Measurements from ENCODE around the gene MLKL. TPM values are rescaled to one million over a fixed set of nuclear protein-coding genes. Genes with fewer than 3 reads are reported as not detected.
A peak's percentile ranks its signal among the peaks of the same experiment; 100 is the strongest.

Gene MLKL
- total and polyA plus RNA-seq, 2 of the 13 experiments (the other 11 are each of a cell fraction or from before 2014, with no cell fraction given), result 6.4 to 10.7 TPM

DNA sequence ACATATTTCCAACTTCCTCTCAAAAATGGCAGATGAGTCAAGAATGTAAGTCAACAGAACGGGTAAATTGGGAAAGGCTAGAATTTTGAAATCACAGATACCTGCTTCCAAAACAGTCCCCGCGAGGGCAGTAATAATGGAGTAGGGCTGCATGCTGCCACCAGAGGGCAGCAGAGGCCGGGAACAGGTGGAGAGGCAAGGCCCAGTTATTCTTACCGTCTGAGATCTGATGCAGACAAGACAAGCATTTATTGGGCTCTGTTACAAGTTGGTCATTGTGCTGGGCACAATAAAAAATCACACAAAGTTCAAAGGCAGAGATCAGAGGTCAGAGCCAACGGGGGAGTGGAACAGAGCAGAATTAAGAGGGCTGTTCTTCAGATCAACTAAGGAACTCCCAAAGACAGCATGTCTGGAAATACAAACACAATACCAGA, 8.8 kb upstream of the MLKL start (continued):
- TF ChIP-seq RARG (CRISPR knock-in tag; IDR thresholded peaks at IDR 0.05; ENCODE audit: low read depth) (no peak), LCORL (IDR thresholded peaks at IDR 0.05) (no peak), LCORL (CRISPR knock-in tag; IDR thresholded peaks at IDR 0.05) (peak; percentile 55; the same call in 1 of the 2 replicates), ATF1 (CRISPR knock-in tag; IDR thresholded peaks at IDR 0.05) (no peak), EZH2 (conservative IDR thresholded peaks at IDR 0.05; ENCODE audit: low read depth, low read length) (no peak), ZNF333 (CRISPR knock-in tag; IDR thresholded peaks at IDR 0.05; ENCODE audit: borderline replicate concordance) (no peak), POLR2AphosphoS5 (IDR thresholded peaks at IDR 0.05; ENCODE audit: low read depth, low read length) (no peak), KLF16 (CRISPR knock-in tag; IDR thresholded peaks at IDR 0.05) (peak in 1 of 2 experiments; percentile 60; a peak in 1 of 4 replicates), ZNF746 (CRISPR knock-in tag; IDR thresholded peaks at IDR 0.05) (no peak), EEA1 (CRISPR knock-in tag; IDR thresholded peaks at IDR 0.05; ENCODE audit: borderline replicate concordance) (no peak), U2AF1 (optimal IDR thresholded peaks at IDR 0.05; ENCODE audit: low read depth, low read length) (no peak), HMG20B (CRISPR knock-in tag; conservative IDR thresholded peaks at IDR 0.05) (no peak), ZNF350 (CRISPR knock-in tag; IDR thresholded peaks at IDR 0.05; ENCODE audit: borderline replicate concordance, low read depth) (0 out of 2 replicates have a peak, but pooled peaks have one; percentile 48), BATF2 (CRISPR knock-in tag; IDR thresholded peaks at IDR 0.05) (no peak), NFATC3 (CRISPR knock-in tag; IDR thresholded peaks at IDR 0.05) (no peak)
- TF ChIP-seq, protein P1, sequence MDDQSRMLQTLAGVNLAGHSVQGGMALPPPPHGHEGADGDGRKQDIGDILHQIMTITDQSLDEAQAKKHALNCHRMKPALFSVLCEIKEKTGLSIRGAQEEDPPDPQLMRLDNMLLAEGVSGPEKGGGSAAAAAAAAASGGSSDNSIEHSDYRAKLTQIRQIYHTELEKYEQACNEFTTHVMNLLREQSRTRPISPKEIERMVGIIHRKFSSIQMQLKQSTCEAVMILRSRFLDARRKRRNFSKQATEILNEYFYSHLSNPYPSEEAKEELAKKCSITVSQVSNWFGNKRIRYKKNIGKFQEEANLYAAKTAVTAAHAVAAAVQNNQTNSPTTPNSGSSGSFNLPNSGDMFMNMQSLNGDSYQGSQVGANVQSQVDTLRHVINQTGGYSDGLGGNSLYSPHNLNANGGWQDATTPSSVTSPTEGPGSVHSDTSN (CRISPR knock-in tag; IDR thresholded peaks at IDR 0.05; ENCODE audit: borderline replicate concordance), result 0 out of 2 replicates have a peak, but pooled peaks have one; percentile 21
- TF ChIP-seq, protein P2, sequence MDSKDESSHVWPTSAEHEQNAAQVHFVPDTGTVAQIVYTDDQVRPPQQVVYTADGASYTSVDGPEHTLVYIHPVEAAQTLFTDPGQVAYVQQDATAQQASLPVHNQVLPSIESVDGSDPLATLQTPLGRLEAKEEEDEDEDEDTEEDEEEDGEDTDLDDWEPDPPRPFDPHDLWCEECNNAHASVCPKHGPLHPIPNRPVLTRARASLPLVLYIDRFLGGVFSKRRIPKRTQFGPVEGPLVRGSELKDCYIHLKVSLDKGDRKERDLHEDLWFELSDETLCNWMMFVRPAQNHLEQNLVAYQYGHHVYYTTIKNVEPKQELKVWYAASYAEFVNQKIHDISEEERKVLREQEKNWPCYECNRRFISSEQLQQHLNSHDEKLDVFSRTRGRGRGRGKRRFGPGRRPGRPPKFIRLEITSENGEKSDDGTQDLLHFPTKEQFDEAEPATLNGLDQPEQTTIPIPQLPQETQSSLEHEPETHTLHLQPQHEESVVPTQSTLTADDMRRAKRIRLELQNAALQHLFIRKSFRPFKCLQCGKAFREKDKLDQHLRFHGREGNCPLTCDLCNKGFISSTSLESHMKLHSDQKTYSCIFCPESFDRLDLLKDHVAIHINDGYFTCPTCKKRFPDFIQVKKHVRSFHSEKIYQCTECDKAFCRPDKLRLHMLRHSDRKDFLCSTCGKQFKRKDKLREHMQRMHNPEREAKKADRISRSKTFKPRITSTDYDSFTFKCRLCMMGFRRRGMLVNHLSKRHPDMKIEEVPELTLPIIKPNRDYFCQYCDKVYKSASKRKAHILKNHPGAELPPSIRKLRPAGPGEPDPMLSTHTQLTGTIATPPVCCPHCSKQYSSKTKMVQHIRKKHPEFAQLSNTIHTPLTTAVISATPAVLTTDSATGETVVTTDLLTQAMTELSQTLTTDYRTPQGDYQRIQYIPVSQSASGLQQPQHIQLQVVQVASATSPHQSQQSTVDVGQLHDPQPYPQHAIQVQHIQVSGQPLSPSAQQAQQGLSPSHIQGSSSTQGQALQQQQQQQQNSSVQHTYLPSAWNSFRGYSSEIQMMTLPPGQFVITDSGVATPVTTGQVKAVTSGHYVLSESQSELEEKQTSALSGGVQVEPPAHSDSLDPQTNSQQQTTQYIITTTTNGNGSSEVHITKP (CRISPR knock-in tag; IDR thresholded peaks at IDR 0.05; ENCODE audit: low read depth), result no peak
- TF ChIP-seq, protein P3, sequence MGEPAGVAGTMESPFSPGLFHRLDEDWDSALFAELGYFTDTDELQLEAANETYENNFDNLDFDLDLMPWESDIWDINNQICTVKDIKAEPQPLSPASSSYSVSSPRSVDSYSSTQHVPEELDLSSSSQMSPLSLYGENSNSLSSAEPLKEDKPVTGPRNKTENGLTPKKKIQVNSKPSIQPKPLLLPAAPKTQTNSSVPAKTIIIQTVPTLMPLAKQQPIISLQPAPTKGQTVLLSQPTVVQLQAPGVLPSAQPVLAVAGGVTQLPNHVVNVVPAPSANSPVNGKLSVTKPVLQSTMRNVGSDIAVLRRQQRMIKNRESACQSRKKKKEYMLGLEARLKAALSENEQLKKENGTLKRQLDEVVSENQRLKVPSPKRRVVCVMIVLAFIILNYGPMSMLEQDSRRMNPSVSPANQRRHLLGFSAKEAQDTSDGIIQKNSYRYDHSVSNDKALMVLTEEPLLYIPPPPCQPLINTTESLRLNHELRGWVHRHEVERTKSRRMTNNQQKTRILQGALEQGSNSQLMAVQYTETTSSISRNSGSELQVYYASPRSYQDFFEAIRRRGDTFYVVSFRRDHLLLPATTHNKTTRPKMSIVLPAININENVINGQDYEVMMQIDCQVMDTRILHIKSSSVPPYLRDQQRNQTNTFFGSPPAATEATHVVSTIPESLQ (CRISPR knock-in tag; conservative IDR thresholded peaks at IDR 0.05), result no peak

Data from HepG2 (cell line).